Brain microvascular endothelial cell (primary cell): ENCODE measurements around the gene CARD19.

Experiments used
- DNase-seq: peaks from one replicate; pipeline ENCODE4 v3.0.0-alpha.2; 2020
- H3K27ac ChIP-seq: fragments of 250-450 bp; sonication (Bioruptor Pico); 2 replicates; pipeline ENCODE4 v1.5.1; 2020; ENCODE audit warnings: mild to moderate bottlenecking, moderate library complexity
- H3K27me3 ChIP-seq: fragments of 250-450 bp; sonication (Bioruptor Pico); replicated peaks from 2 replicates; pipeline ENCODE4 v1.5.1; 2020; ENCODE audit warnings: mild to moderate bottlenecking
- H3K36me3 ChIP-seq: fragments of 250-450 bp; sonication (Bioruptor Pico); replicated peaks from 2 replicates; pipeline ENCODE4 v1.5.1; 2020; ENCODE audit warnings: mild to moderate bottlenecking
- H3K4me3 ChIP-seq: 2 replicates; pipeline ENCODE4 v1.5.1; 2011; ENCODE audit warnings: low read depth, mild to moderate bottlenecking, control low read depth, low read length, moderate library complexity
- in situ Hi-C: cut with HindIII; loops from 2 replicates; pipeline ENCODE4 v1.10.0; 2017; ENCODE audit warnings: low sequenced_read_pairs, low pct_ligation_motif_present
- TF ChIP-seq, protein P1 (sequence below): IDR thresholded peaks from 2 replicates; pipeline ENCODE4 v1.5.1; 2011; ENCODE audit warnings: low read depth, mild to moderate bottlenecking, moderate library complexity, low read length, control low read depth, inconsistent platforms; ENCODE audit errors: missing control alignments

Gene CARD19

DNA sequence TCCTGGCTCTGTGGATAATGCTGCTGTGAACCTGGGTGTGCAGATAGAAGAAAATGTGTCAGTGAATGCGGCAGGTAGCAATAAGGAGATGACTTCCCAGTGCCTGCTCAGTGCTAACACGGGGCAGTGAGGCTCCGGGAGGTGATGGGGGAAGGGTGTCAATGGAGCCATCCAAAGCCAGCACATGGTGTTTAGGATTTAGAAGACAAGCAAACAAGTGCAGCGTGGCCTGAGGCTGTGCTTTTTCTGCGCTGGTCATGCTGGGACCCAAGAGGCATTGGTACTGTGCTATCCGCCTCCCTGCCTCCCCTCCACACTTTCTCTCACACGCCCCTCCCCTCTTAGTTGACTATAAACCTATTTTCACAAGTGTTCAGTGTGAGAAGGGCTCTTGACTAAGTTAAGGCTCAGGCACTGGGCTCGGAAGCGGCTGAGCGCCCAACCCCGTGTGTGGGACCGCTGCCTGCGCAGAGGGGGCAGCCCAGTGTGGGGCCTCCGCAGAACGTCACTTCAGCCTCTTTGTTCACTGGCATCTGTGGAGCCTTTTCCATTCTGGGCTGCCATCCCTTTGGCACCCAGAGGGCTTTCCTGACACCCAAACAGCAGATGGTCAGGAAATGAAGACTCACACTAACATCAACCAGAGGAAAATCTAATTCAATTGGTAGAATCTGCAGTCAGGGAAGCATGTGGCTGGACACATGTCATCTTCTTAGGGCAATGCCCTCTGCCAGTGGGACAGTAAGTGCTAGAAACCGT lies 59.9 kb downstream of the CARD19 start:
- no peaks in the 10 kb centered on the region for H3K27me3 ChIP-seq
- H3K36me3 ChIP-seq: no peaks in the 10 kb centered on the region
- H3K27ac ChIP-seq: no peak overlapping the region
- DNase-seq: no peak
- no peak overlapping the region for H3K4me3 ChIP-seq
- TF ChIP-seq, protein P1, sequence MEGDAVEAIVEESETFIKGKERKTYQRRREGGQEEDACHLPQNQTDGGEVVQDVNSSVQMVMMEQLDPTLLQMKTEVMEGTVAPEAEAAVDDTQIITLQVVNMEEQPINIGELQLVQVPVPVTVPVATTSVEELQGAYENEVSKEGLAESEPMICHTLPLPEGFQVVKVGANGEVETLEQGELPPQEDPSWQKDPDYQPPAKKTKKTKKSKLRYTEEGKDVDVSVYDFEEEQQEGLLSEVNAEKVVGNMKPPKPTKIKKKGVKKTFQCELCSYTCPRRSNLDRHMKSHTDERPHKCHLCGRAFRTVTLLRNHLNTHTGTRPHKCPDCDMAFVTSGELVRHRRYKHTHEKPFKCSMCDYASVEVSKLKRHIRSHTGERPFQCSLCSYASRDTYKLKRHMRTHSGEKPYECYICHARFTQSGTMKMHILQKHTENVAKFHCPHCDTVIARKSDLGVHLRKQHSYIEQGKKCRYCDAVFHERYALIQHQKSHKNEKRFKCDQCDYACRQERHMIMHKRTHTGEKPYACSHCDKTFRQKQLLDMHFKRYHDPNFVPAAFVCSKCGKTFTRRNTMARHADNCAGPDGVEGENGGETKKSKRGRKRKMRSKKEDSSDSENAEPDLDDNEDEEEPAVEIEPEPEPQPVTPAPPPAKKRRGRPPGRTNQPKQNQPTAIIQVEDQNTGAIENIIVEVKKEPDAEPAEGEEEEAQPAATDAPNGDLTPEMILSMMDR: no peak
- in situ Hi-C loops: no loop called here

DNA sequence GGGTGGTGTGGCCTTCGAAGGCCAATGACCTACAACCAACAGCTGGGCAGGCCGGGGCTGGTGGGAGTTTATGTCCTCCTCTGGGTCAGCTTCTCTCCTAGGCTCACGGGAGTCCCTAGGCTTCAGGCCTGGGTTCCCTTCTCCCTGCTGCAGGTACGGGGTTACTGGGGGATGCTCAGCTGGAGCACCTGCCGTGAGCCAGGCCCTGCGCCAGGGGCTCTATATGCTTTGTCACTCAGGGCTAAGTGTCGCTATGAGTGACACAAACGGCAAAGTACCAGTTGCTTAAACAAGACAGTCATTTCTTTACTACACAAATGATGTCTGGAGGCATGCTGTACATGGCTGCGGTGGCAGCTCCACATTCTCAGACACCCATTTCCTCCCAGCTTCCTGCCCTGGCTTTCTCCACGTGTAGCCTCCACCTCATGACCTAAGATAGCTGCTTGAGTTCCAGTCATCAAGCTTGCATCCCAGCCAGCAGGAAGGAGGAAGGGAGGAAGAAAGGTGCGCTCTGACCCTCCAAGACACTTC lies 60.5 kb downstream of the CARD19 start:
- Histone ChIP-seq H3K27me3 (no peaks in the 10 kb centered on the region), H3K4me3 (no peak overlapping the region), H3K36me3 (no peaks in the 10 kb centered on the region), H3K27ac (no peak overlapping the region)
- no peak for DNase-seq
- TF ChIP-seq, protein P1: no peak
- in situ Hi-C loops: no loop called here

- Histone ChIP-seq H3K4me3 (no peak overlapping the region), H3K36me3 (no peaks in the 10 kb centered on the region), H3K27me3 (no peaks in the 10 kb centered on the region), H3K27ac (no peak overlapping the region)
- in situ Hi-C loops: no loop called here
- DNase-seq: peak; percentile 88
- TF ChIP-seq, protein P1: peak; percentile 100
Measured at GRCh38 chr9:93159601-93160471, 63.8 kb downstream of the CARD19 start.

GRCh38 chr9:93161786-93162562 lies 66.0 kb downstream of the CARD19 start:
- Histone ChIP-seq H3K27ac (no peak overlapping the region), H3K4me3 (no peak overlapping the region), H3K27me3 (no peaks in the 10 kb centered on the region), H3K36me3 (no peaks in the 10 kb centered on the region)
- in situ Hi-C loops: no loop called here
- TF ChIP-seq, protein P1: no peak
- no peak for DNase-seq
